ENCODE results near the gene TARM1.

Gene TARM1

DNA sequence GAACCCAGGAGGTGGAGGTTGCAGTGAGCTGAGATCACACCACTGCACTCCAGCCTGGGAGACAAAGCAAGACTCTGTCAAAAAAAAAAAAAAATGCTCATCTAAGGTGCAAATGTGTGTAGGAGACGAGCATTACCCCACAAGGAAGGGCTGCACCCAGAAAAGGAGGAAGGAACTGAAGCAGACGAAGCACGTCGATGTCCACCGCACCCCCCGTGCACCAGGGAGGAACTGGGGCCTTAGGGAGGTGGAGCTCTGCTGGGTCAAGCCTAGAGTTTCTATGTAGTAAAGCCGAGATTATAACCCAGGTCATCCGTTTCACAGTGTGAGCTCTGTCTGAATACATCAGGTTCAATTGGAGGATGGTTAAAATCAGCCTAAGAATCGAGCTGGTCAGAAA lies 18.5 kb downstream of the TARM1 start:
- Histone ChIP-seq H2AK5ac (ENCODE audit: low read depth, low read length) (no peak overlapping the region), H2BK120ac (ENCODE audit: low read depth, low read length) (no peak overlapping the region), H3K18ac (ENCODE audit: low read length) (no peak overlapping the region), H3K4ac (ENCODE audit: low read length) (no peak overlapping the region), H3K4me3 (ENCODE audit: low read length in 2 of 2) (no peak overlapping the region), H3K4me2 (ENCODE audit: insufficient read depth, low read length, poor library complexity, severe bottlenecking) (no peak overlapping the region), H4K91ac (ENCODE audit: low read depth, low read length, poor library complexity) (no peak overlapping the region), H4K8ac (ENCODE audit: low read depth, low read length) (no peak overlapping the region), H3K9me3 (replicated peaks in 1 of 2; ENCODE audit: control insufficient read depth in 2 of 2, insufficient read depth in 1 of 2, low read depth in 1 of 2, low read length in 2 of 2) (no peaks in the 10 kb centered on the region), H2BK5ac (ENCODE audit: low read length) (no peak overlapping the region), H3K36me3 (replicated peaks in 1 of 2; ENCODE audit: control insufficient read depth in 2 of 2, insufficient read depth in 2 of 2, low read length in 2 of 2) (no peaks in the 10 kb centered on the region), H3K79me1 (ENCODE audit: low read depth, low read length) (no peaks in the 10 kb centered on the region), H3K27me3 (ENCODE audit: control insufficient read depth in 3 of 3, insufficient read depth in 3 of 3, low read depth in 1 of 3, low read length in 3 of 3) (no peaks in the 10 kb centered on the region), H2BK15ac (ENCODE audit: low read length) (no peak overlapping the region), H3K23ac (ENCODE audit: low read depth, low read length, poor library complexity) (no peak overlapping the region), H2AFZ (ENCODE audit: low read length) (no peak overlapping the region), H3K9ac (ENCODE audit: low read depth, low read length, poor library complexity) (no peak overlapping the region), H3K27ac (replicated peaks; ENCODE audit: low read length) (no peak overlapping the region), H3K14ac (ENCODE audit: low read length) (no peak overlapping the region), H3K4me1 (ENCODE audit: control insufficient read depth in 2 of 2, insufficient read depth in 1 of 2, low read depth in 1 of 2, low read length in 2 of 2) (peaks cover 0 to 2% of the 10 kb centered on the region in 2 donors), H2BK12ac (ENCODE audit: low read length) (no peak overlapping the region)
- WGBS, 2 donors (ENCODE audit: extremely low coverage in 2 of 2, insufficient read length in 2 of 2, insufficient replicate concordance in 1 of 2): no CpG with 5 or more reads among the region's 9 CpGs
- no peak for DNase-seq (ENCODE audit: low spot score)

DNA sequence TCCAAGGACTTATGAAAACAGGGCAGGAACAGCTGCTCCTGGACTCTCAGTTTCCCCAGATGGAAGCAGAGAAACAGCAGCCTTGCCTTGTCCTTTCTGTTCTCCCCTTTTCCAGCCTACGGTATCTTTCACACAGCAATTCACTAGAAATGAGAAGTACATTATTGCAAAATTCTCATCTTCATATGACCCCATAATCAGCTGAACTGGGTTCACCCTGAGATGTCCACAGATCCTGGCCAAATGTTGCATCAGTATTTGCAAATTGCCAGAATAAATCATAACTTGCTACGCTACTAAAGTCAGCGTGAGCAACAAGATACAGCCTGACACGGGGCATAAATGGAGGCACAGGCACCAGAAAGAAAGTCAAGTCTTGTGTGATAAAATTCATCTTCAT lies 33.5 kb downstream of the TARM1 start:
- Histone ChIP-seq H4K8ac (ENCODE audit: low read depth, low read length) (no peak overlapping the region), H3K79me1 (ENCODE audit: low read depth, low read length) (peaks cover 2% of the 10 kb centered on the region), H3K18ac (ENCODE audit: low read length) (no peak overlapping the region), H3K4me2 (ENCODE audit: insufficient read depth, low read length, poor library complexity, severe bottlenecking) (no peak overlapping the region), H2AFZ (ENCODE audit: low read length) (no peak overlapping the region), H2BK5ac (ENCODE audit: low read length) (no peak overlapping the region), H3K4me1 (ENCODE audit: control insufficient read depth in 2 of 2, insufficient read depth in 1 of 2, low read depth in 1 of 2, low read length in 2 of 2) (no peaks in the 10 kb centered on the region), H3K4ac (ENCODE audit: low read length) (no peak overlapping the region), H3K36me3 (replicated peaks in 1 of 2; ENCODE audit: control insufficient read depth in 2 of 2, insufficient read depth in 2 of 2, low read length in 2 of 2) (no peaks in the 10 kb centered on the region), H4K91ac (ENCODE audit: low read depth, low read length, poor library complexity) (no peak overlapping the region), H3K9ac (ENCODE audit: low read depth, low read length, poor library complexity) (no peak overlapping the region), H3K4me3 (ENCODE audit: low read length in 2 of 2) (no peak overlapping the region), H3K9me3 (replicated peaks in 1 of 2; ENCODE audit: control insufficient read depth in 2 of 2, insufficient read depth in 1 of 2, low read depth in 1 of 2, low read length in 2 of 2) (peaks cover 0 to 2% of the 10 kb centered on the region in 2 donors), H2BK120ac (ENCODE audit: low read depth, low read length) (no peak overlapping the region), H2AK5ac (ENCODE audit: low read depth, low read length) (no peak overlapping the region), H2BK15ac (ENCODE audit: low read length) (no peak overlapping the region), H3K14ac (ENCODE audit: low read length) (no peak overlapping the region), H3K27me3 (ENCODE audit: control insufficient read depth in 3 of 3, insufficient read depth in 3 of 3, low read depth in 1 of 3, low read length in 3 of 3) (no peaks in the 10 kb centered on the region), H3K23ac (ENCODE audit: low read depth, low read length, poor library complexity) (no peak overlapping the region), H3K27ac (replicated peaks; ENCODE audit: low read length) (no peak overlapping the region), H2BK12ac (ENCODE audit: low read length) (no peak overlapping the region)
- no CpG with 5 or more reads among the region's 4 CpGs for WGBS, 2 donors (ENCODE audit: extremely low coverage in 2 of 2, insufficient read length in 2 of 2, insufficient replicate concordance in 1 of 2)
- no peak for DNase-seq (ENCODE audit: low spot score)

DNA sequence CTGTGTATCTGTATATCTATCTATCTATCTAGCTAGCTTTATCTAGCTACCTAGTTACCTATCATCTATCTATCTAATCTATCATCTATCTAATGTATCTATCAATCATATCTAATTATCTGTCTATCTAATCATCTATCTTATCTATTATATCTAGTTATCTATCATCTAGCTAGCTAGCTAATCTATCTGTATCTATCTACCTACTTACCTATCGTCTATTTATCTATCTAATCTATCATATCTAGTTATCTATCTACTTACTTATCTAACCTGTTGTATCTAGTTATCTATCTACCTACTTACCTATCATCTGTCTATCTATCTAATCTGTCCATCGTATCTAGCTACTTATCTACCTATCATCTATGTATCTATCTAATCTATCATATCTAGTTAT lies 35.4 kb downstream of the TARM1 start:
- Histone ChIP-seq H2BK120ac (ENCODE audit: low read depth, low read length) (no peak overlapping the region), H3K9ac (ENCODE audit: low read depth, low read length, poor library complexity) (no peak overlapping the region), H3K18ac (ENCODE audit: low read length) (no peak overlapping the region), H3K14ac (ENCODE audit: low read length) (no peak overlapping the region), H3K4ac (ENCODE audit: low read length) (no peak overlapping the region), H2AK5ac (ENCODE audit: low read depth, low read length) (no peak overlapping the region), H4K91ac (ENCODE audit: low read depth, low read length, poor library complexity) (no peak overlapping the region), H3K27ac (replicated peaks; ENCODE audit: low read length) (no peak overlapping the region), H3K36me3 (replicated peaks in 1 of 2; ENCODE audit: control insufficient read depth in 2 of 2, insufficient read depth in 2 of 2, low read length in 2 of 2) (no peaks in the 10 kb centered on the region), H2BK5ac (ENCODE audit: low read length) (no peak overlapping the region), H2BK12ac (ENCODE audit: low read length) (no peak overlapping the region), H3K4me1 (ENCODE audit: control insufficient read depth in 2 of 2, insufficient read depth in 1 of 2, low read depth in 1 of 2, low read length in 2 of 2) (peaks cover 0 to 5% of the 10 kb centered on the region in 2 donors), H2AFZ (ENCODE audit: low read length) (no peak overlapping the region), H3K23ac (ENCODE audit: low read depth, low read length, poor library complexity) (no peak overlapping the region), H2BK15ac (ENCODE audit: low read length) (no peak overlapping the region), H3K9me3 (replicated peaks in 1 of 2; ENCODE audit: control insufficient read depth in 2 of 2, insufficient read depth in 1 of 2, low read depth in 1 of 2, low read length in 2 of 2) (peaks cover 0 to 2% of the 10 kb centered on the region in 2 donors), H3K4me3 (ENCODE audit: low read length in 2 of 2) (no peak overlapping the region), H3K4me2 (ENCODE audit: insufficient read depth, low read length, poor library complexity, severe bottlenecking) (no peak overlapping the region), H4K8ac (ENCODE audit: low read depth, low read length) (no peak overlapping the region), H3K27me3 (ENCODE audit: control insufficient read depth in 3 of 3, insufficient read depth in 3 of 3, low read depth in 1 of 3, low read length in 3 of 3) (no peaks in the 10 kb centered on the region), H3K79me1 (ENCODE audit: low read depth, low read length) (peaks cover 2% of the 10 kb centered on the region)
- no peak for DNase-seq (ENCODE audit: low spot score)
- WGBS, 2 donors (ENCODE audit: extremely low coverage in 2 of 2, insufficient read length in 2 of 2, insufficient replicate concordance in 1 of 2): 100% methylated on average over 1 of the region's 2 CpGs

- Histone ChIP-seq H3K23ac (ENCODE audit: low read depth, low read length, poor library complexity) (no peak overlapping the region), H4K91ac (ENCODE audit: low read depth, low read length, poor library complexity) (no peak overlapping the region), H2BK12ac (ENCODE audit: low read length) (no peak overlapping the region), H4K8ac (ENCODE audit: low read depth, low read length) (no peak overlapping the region), H3K36me3 (replicated peaks in 1 of 2; ENCODE audit: control insufficient read depth in 2 of 2, insufficient read depth in 2 of 2, low read length in 2 of 2) (no peaks in the 10 kb centered on the region), H2AFZ (ENCODE audit: low read length) (no peak overlapping the region), H2BK120ac (ENCODE audit: low read depth, low read length) (no peak overlapping the region), H3K4me3 (ENCODE audit: low read length in 2 of 2) (no peak overlapping the region), H3K4me2 (ENCODE audit: insufficient read depth, low read length, poor library complexity, severe bottlenecking) (no peak overlapping the region), H3K27me3 (ENCODE audit: control insufficient read depth in 3 of 3, insufficient read depth in 3 of 3, low read depth in 1 of 3, low read length in 3 of 3) (no peaks in the 10 kb centered on the region), H3K27ac (replicated peaks; ENCODE audit: low read length) (no peak overlapping the region), H2BK5ac (ENCODE audit: low read length) (no peak overlapping the region), H3K9me3 (replicated peaks in 1 of 2; ENCODE audit: control insufficient read depth in 2 of 2, insufficient read depth in 1 of 2, low read depth in 1 of 2, low read length in 2 of 2) (no peaks in the 10 kb centered on the region), H2AK5ac (ENCODE audit: low read depth, low read length) (no peak overlapping the region), H2BK15ac (ENCODE audit: low read length) (no peak overlapping the region), H3K4me1 (ENCODE audit: control insufficient read depth in 2 of 2, insufficient read depth in 1 of 2, low read depth in 1 of 2, low read length in 2 of 2) (peaks cover 0 to 5% of the 10 kb centered on the region in 2 donors), H3K14ac (ENCODE audit: low read length) (no peak overlapping the region), H3K79me1 (ENCODE audit: low read depth, low read length) (peaks cover 2% of the 10 kb centered on the region), H3K9ac (ENCODE audit: low read depth, low read length, poor library complexity) (no peak overlapping the region), H3K4ac (ENCODE audit: low read length) (no peak overlapping the region), H3K18ac (ENCODE audit: low read length) (no peak overlapping the region)
- WGBS, 2 donors (ENCODE audit: extremely low coverage in 2 of 2, insufficient read length in 2 of 2, insufficient replicate concordance in 1 of 2): no CpG with 5 or more reads among the region's 3 CpGs
- no peak for DNase-seq (ENCODE audit: low spot score)
These were observed 38.2 kb downstream of the TARM1 start for GRCh38 chr19:54042989-54043388.

All from neuronal stem cell (in vitro differentiated cells).